IMR-90 (cell line): ENCODE results near the gene ATF4.

ENCODE experiments used
- CTCF ChIP-seq: conservative IDR thresholded peaks from 2 replicates; pipeline ENCODE4 v1.5.1; 2012; ENCODE audit warnings: mild to moderate bottlenecking, low read depth, low read length, improper control_type of control experiment
- FOS ChIP-seq: fragments of 150-350 bp; IDR thresholded peaks from 2 replicates; pipeline ENCODE4 v1.6.1; 2016; ENCODE audit warnings: low read depth, low read length
- MAZ ChIP-seq: IDR thresholded peaks from 2 replicates; pipeline ENCODE4 v1.6.1; 2012; ENCODE audit warnings: low read depth, mild to moderate bottlenecking, low read length, improper control_type of control experiment, moderate library complexity, borderline replicate concordance
- MXI1 ChIP-seq: IDR thresholded peaks from 2 replicates; pipeline ENCODE4 v1.6.1; 2012; ENCODE audit warnings: low read depth, mild to moderate bottlenecking, low read length, moderate library complexity, borderline replicate concordance
- POLR2A ChIP-seq: IDR thresholded peaks from 2 replicates; pipeline ENCODE4 v1.6.1; 2012; ENCODE audit warnings: mild to moderate bottlenecking, low read depth, low read length
- RAD21 ChIP-seq: IDR thresholded peaks from 2 replicates; pipeline ENCODE4 v1.6.1; 2012; ENCODE audit warnings: low read length, improper control_type of control experiment
- RFX5 ChIP-seq: IDR thresholded peaks from 2 replicates; pipeline ENCODE4 v1.8.0; 2012; ENCODE audit warnings: low read depth, mild to moderate bottlenecking, low read length, moderate library complexity
- SMC3 ChIP-seq: fragments of 150-350 bp; IDR thresholded peaks from 2 replicates; pipeline ENCODE4 v1.6.1; 2016; ENCODE audit warnings: low read depth, mild to moderate bottlenecking, antibody characterized with exemption, low read length, moderate library complexity
- TF ChIP-seq, protein P1 (sequence below): fragments of 150-350 bp; IDR thresholded peaks from 2 replicates; pipeline ENCODE4 v1.6.1; 2016; ENCODE audit warnings: low read depth, mild to moderate bottlenecking, low read length, moderate library complexity, borderline replicate concordance

DNA sequence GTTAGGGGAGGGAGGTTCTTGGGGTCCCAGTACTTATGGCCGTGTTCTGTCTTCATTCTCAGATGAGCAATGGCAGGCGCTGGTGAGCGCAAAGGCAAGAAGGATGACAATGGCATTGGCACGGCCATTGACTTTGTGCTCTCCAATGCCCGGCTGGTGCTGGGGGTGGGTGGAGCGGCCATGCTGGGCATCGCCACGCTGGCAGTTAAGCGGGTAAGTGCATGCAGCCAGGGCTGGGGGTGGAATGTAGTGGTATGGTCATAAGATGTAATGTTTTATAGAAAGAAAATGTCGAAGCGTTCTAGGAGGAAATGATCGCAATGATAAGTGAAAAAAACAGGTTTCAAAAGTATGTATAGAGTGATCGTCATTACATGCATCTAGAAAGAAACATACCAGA lies 9.1 kb upstream of the ATF4 start:
- TF ChIP-seq CTCF (no peak), SMC3 (no peak), POLR2A (no peak), MAZ (no peak), FOS (no peak), MXI1 (no peak), RFX5 (no peak), RAD21 (no peak)
- TF ChIP-seq, protein P1, sequence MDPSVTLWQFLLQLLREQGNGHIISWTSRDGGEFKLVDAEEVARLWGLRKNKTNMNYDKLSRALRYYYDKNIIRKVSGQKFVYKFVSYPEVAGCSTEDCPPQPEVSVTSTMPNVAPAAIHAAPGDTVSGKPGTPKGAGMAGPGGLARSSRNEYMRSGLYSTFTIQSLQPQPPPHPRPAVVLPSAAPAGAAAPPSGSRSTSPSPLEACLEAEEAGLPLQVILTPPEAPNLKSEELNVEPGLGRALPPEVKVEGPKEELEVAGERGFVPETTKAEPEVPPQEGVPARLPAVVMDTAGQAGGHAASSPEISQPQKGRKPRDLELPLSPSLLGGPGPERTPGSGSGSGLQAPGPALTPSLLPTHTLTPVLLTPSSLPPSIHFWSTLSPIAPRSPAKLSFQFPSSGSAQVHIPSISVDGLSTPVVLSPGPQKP = no peak
